OCI-LY3 (cell line): Measurements from ENCODE around the gene AARS2.

Source experiments
- CTCF ChIP-seq: fragments of 200-600, 300-600 bp; sonication (generic); IDR thresholded peaks from 2 replicates; pipeline ENCODE4 v1.5.1; 2014; ENCODE audit warnings: antibody characterized with exemption, low read length, low read depth
- EZH2phosphoT487 ChIP-seq: fragments of 200-600 bp; shearing (Covaris generic); IDR thresholded peaks from 2 replicates; pipeline ENCODE4 v1.6.1; 2018; ENCODE audit warnings: antibody characterized with exemption, mixed run types, low read depth

GRCh38 chr6:44267252-44267651, 45.9 kb downstream of the AARS2 start:
- TF ChIP-seq CTCF = no peak
- TF ChIP-seq EZH2phosphoT487 = no peak
